GM19025 (cell line): Measurements from ENCODE around the gene SCARB1.

Experiments
- ATAC-seq: cut with Tn5 transposase; IDR thresholded peaks from one replicate; pipeline ENCODE4 v1.9.1; 2021; ENCODE audit warnings: mild to moderate bottlenecking, low read depth, moderate library complexity; ENCODE audit not compliant: unreplicated experiment

The SCARB1 gene

GRCh38 chr12:124865728-124866127 lies 2.1 kb upstream of the SCARB1 start:
- no peak for ATAC-seq

- ATAC-seq, result no peak
These were observed 675 bp upstream of the SCARB1 start for GRCh38 chr12:124864326-124864752.

GRCh38 chr12:124862768-124863415 lies 772 bp downstream of the SCARB1 start:
- peak; percentile 18 for ATAC-seq

- ATAC-seq, result no peak
These were observed 1.6 kb downstream of the SCARB1 start for GRCh38 chr12:124861898-124862676.

- no peak for ATAC-seq
These were observed 2.2 kb downstream of the SCARB1 start for GRCh38 chr12:124861492-124861891.

GRCh38 chr12:124857921-124858461 lies 5.7 kb downstream of the SCARB1 start:
- no peak for ATAC-seq

- ATAC-seq, result no peak
These were observed 6.9 kb downstream of the SCARB1 start for GRCh38 chr12:124856842-124857178.

- ATAC-seq, result no peak
These were observed 7.4 kb downstream of the SCARB1 start for GRCh38 chr12:124856132-124856841.

- ATAC-seq, result no peak
These were observed 8.2 kb downstream of the SCARB1 start for GRCh38 chr12:124855275-124855957.

GRCh38 chr12:124854637-124855184 lies 9.0 kb downstream of the SCARB1 start:
- no peak for ATAC-seq

- ATAC-seq, result no peak
These were observed 9.7 kb downstream of the SCARB1 start for GRCh38 chr12:124853781-124854636.

- no peak for ATAC-seq
These were observed 10.7 kb downstream of the SCARB1 start for GRCh38 chr12:124852911-124853427.

- ATAC-seq, result no peak
These were observed 11.3 kb downstream of the SCARB1 start for GRCh38 chr12:124852329-124852831.

GRCh38 chr12:124851342-124851741 lies 12.3 kb downstream of the SCARB1 start:
- ATAC-seq, result no peak

GRCh38 chr12:124849382-124849781 lies 14.3 kb downstream of the SCARB1 start:
- no peak for ATAC-seq

- no peak for ATAC-seq
These were observed 14.9 kb downstream of the SCARB1 start for GRCh38 chr12:124848621-124849380.

- no peak for ATAC-seq
These were observed 16.3 kb downstream of the SCARB1 start for GRCh38 chr12:124847113-124848074.
